SK-N-MC (cell line): ENCODE data around the gene UBXN2A.

Experiments
- DNase-seq: peaks from one replicate; pipeline ENCODE4 v3.0.0-alpha.2; 2011; ENCODE audit warnings: low read depth, low spot score
- H3K27ac ChIP-seq: fragments of 200-600 bp; sonication (generic); 2 replicates; pipeline ENCODE4 v1.5.1; 2016; ENCODE audit warnings: mixed run types
- H3K36me3 ChIP-seq: fragments of 200-600 bp; sonication (generic); 2 replicates; pipeline ENCODE4 v1.6.1; 2017; ENCODE audit warnings: antibody characterized with exemption, low read length, mixed read lengths; ENCODE audit not compliant: insufficient read depth
- H3K4me3 ChIP-seq: fragments of 200-600 bp; sonication (generic); 2 replicates; pipeline ENCODE4 v1.5.1; 2016
- H3K9ac ChIP-seq: fragments of 200-600 bp; sonication (generic); 2 replicates; pipeline ENCODE4 v1.8.0; 2017; ENCODE audit warnings: mixed run types, mixed read lengths; ENCODE audit not compliant: insufficient read length
- H3K9me3 ChIP-seq: fragments of 200-600 bp; sonication (generic); 2 replicates; pipeline ENCODE4 v1.6.1; 2017; ENCODE audit warnings: low read depth, mild to moderate bottlenecking, antibody characterized with exemption, low read length, moderate library complexity, mixed read lengths
- EZH2 ChIP-seq: fragments of 200-600 bp; sonication (generic); IDR thresholded peaks from one replicate; pipeline ENCODE4 v1.6.1; 2017; ENCODE audit warnings: antibody characterized with exemption
- FOXP2 ChIP-seq: optimal IDR thresholded peaks from 2 replicates; pipeline ENCODE3; 2011; ENCODE audit warnings: mild to moderate bottlenecking, moderate library complexity; ENCODE audit not compliant: insufficient read depth; ENCODE audit errors: extremely low read length, control extremely low read depth
- POLR2AphosphoS5 ChIP-seq: IDR thresholded peaks from 2 replicates; pipeline ENCODE4 v1.6.1; 2012; ENCODE audit warnings: mild to moderate bottlenecking, low read depth, low read length, borderline replicate concordance

UBXN2A gene

GRCh38 chr2:23953625-23954024 lies 13.4 kb downstream of the UBXN2A start:
- H3K27ac ChIP-seq: no peak overlapping the region
- H3K9ac ChIP-seq: no peak overlapping the region
- no peak overlapping the region for H3K4me3 ChIP-seq
- H3K36me3 ChIP-seq: no peaks in the 10 kb centered on the region
- TF ChIP-seq FOXP2 (no peak), EZH2 (no peak), POLR2AphosphoS5 (no peak)
- H3K9me3 ChIP-seq: no peaks in the 10 kb centered on the region
- DNase-seq: no peak

- Histone ChIP-seq H3K36me3 (no peaks in the 10 kb centered on the region), H3K9ac (no peak overlapping the region), H3K9me3 (no peaks in the 10 kb centered on the region), H3K4me3 (no peak overlapping the region), H3K27ac (no peak overlapping the region)
- no peak for TF ChIP-seq FOXP2
- TF ChIP-seq POLR2AphosphoS5: no peak
- no peak for TF ChIP-seq EZH2
- no peak for DNase-seq
Measured at GRCh38 chr2:23954325-23955014, 14.2 kb downstream of the UBXN2A start.

GRCh38 chr2:23967846-23968245 lies 27.6 kb downstream of the UBXN2A start:
- no peaks in the 10 kb centered on the region for H3K9me3 ChIP-seq
- H3K4me3 ChIP-seq: no peak overlapping the region
- no peak overlapping the region for H3K27ac ChIP-seq
- H3K36me3 ChIP-seq: peaks cover 4% of the 10 kb centered on the region; the same call in 1 of the 2 replicates
- TF ChIP-seq EZH2: no peak
- no peak for TF ChIP-seq POLR2AphosphoS5
- no peak for TF ChIP-seq FOXP2
- no peak overlapping the region for H3K9ac ChIP-seq
- DNase-seq: no peak

- Histone ChIP-seq H3K9me3 (no peaks in the 10 kb centered on the region), H3K27ac (no peak overlapping the region), H3K36me3 (peaks cover 9% of the 10 kb centered on the region; the same call in 1 of the 2 replicates), H3K4me3 (no peak overlapping the region), H3K9ac (no peak overlapping the region)
- no peak for DNase-seq
- TF ChIP-seq POLR2AphosphoS5 (no peak), EZH2 (no peak), FOXP2 (no peak)
Measured at GRCh38 chr2:23976883-23977282, 36.6 kb downstream of the UBXN2A start.

GRCh38 chr2:23988371-23988770 lies 48.1 kb downstream of the UBXN2A start:
- Histone ChIP-seq H3K4me3 (no peak overlapping the region), H3K36me3 (no peaks in the 10 kb centered on the region), H3K9ac (no peak overlapping the region), H3K27ac (no peak overlapping the region), H3K9me3 (no peaks in the 10 kb centered on the region)
- DNase-seq: no peak
- TF ChIP-seq EZH2 (no peak), POLR2AphosphoS5 (no peak), FOXP2 (no peak)

- no peak for TF ChIP-seq POLR2AphosphoS5
- TF ChIP-seq FOXP2: no peak
- TF ChIP-seq EZH2: no peak
- H3K36me3 ChIP-seq: no peaks in the 10 kb centered on the region
- H3K27ac ChIP-seq: no peak overlapping the region
- H3K9me3 ChIP-seq: no peaks in the 10 kb centered on the region
- no peak for DNase-seq
- H3K9ac ChIP-seq: no peak overlapping the region
- H3K4me3 ChIP-seq: no peak overlapping the region
Measured at GRCh38 chr2:23992931-23993330, 52.7 kb downstream of the UBXN2A start.

- no peak overlapping the region for H3K9ac ChIP-seq
- DNase-seq: no peak
- no peak overlapping the region for H3K27ac ChIP-seq
- no peaks in the 10 kb centered on the region for H3K9me3 ChIP-seq
- TF ChIP-seq POLR2AphosphoS5: no peak
- TF ChIP-seq EZH2: no peak
- TF ChIP-seq FOXP2: no peak
- no peaks in the 10 kb centered on the region for H3K36me3 ChIP-seq
- H3K4me3 ChIP-seq: no peak overlapping the region
Measured at GRCh38 chr2:23993736-23994269, 53.5 kb downstream of the UBXN2A start.

- no peak overlapping the region for H3K9ac ChIP-seq
- no peak overlapping the region for H3K27ac ChIP-seq
- no peak overlapping the region for H3K4me3 ChIP-seq
- H3K36me3 ChIP-seq: no peaks in the 10 kb centered on the region
- TF ChIP-seq POLR2AphosphoS5 (no peak), FOXP2 (no peak), EZH2 (no peak)
- no peak for DNase-seq
- no peaks in the 10 kb centered on the region for H3K9me3 ChIP-seq
Measured at GRCh38 chr2:23994567-23994966, 54.3 kb downstream of the UBXN2A start.

GRCh38 chr2:24007693-24008092 lies 67.4 kb downstream of the UBXN2A start:
- Histone ChIP-seq H3K27ac (no peak overlapping the region), H3K4me3 (no peak overlapping the region), H3K9ac (no peak overlapping the region), H3K9me3 (no peaks in the 10 kb centered on the region), H3K36me3 (no peaks in the 10 kb centered on the region)
- DNase-seq: no peak
- TF ChIP-seq FOXP2: no peak
- no peak for TF ChIP-seq EZH2
- no peak for TF ChIP-seq POLR2AphosphoS5

GRCh38 chr2:24008672-24009366 lies 68.6 kb downstream of the UBXN2A start:
- no peak for DNase-seq
- TF ChIP-seq FOXP2: no peak
- TF ChIP-seq EZH2: no peak
- no peak for TF ChIP-seq POLR2AphosphoS5
- Histone ChIP-seq H3K27ac (no peak overlapping the region), H3K9ac (no peak overlapping the region), H3K36me3 (no peaks in the 10 kb centered on the region), H3K9me3 (no peaks in the 10 kb centered on the region), H3K4me3 (no peak overlapping the region)
